CD4-positive, alpha-beta T cell treated with Interleukin-15 for 4 hours (primary cell): ENCODE data around the gene CDON.

Experiments
- DNase-seq: peaks from one replicate; pipeline ENCODE4 v3.0.0-alpha.2; 2020; ENCODE audit warnings: low spot score

The CDON gene

DNA sequence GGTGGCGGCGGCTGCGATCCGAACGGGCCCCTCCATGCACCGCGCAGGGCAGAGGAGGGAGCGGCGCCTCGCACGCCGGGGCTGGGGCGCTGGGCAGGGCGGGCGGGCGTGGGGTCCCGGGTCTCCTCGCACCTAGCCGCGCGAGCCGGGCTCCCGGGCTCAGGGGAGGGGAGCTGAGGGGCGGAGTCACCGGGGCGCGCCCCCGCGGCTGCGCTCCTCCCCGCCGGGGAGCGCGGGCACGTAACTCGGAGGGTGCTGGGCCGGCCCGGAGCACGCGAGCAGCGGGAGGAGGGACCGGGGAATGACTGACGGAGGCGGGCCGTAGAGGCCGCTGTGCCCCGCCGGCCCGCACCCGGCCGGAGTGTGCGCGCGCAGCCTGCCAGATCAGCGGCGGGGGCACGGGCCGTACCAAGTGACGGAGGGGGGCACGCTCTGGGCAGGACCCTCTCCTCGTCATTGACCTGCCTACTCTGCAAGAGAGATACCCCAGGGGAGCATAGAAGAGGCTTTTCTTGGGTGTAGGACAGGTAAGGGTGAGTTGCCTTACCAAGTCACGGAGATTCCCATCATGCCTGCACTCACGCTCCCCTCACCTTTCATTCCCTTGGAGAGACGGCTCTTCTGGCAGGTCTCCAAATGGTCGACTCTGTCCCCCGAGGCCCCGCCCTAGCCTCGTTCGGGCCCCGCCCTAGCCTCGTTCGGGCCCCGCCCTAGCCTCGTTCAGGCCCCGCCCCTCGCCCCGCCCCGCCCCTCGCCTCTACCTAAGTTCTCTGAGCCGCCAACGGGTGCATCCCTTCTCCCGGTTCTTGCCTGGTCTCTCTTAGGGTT is at the start of gene CDON:
Gene CDON, minus strand, starts transcription at position 188 of the 828 bp plus-strand sequence. CDS start 39,390 bp downstream, outside the sequence.
- peak; percentile 88 for DNase-seq

DNA sequence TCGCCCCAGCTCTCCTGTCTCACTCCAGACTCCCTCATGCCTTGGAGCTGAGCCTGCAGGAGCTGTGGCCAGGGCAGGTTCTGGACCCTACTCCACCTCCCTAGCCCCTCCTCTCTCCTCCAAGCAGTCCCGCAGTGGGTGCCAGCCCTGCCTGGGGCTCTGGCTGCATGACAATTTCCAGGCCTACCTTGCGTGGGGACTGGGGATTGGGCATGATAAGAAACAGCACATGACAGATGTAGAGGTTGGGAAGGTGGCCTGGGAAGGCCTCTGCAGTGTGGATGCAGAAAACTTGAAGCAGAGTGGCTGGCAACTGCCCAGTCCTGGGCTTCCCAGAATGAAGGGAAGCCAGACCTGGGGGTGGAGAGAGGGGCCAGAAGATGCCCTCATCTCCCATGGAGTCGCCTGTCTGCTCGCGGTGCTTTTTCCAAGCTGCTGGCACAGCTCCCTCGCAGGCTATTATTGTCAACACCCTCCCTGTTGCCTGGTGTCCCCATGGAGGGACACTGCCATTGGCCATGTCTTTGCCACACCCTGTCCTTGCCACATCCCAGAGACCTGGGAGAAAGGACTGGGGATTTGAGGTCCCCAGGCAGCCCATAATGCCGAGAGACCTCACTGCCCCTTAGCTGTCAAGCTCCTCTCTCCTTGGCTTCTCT is 48.9 kb upstream of the CDON start:
- no peak for DNase-seq

DNA sequence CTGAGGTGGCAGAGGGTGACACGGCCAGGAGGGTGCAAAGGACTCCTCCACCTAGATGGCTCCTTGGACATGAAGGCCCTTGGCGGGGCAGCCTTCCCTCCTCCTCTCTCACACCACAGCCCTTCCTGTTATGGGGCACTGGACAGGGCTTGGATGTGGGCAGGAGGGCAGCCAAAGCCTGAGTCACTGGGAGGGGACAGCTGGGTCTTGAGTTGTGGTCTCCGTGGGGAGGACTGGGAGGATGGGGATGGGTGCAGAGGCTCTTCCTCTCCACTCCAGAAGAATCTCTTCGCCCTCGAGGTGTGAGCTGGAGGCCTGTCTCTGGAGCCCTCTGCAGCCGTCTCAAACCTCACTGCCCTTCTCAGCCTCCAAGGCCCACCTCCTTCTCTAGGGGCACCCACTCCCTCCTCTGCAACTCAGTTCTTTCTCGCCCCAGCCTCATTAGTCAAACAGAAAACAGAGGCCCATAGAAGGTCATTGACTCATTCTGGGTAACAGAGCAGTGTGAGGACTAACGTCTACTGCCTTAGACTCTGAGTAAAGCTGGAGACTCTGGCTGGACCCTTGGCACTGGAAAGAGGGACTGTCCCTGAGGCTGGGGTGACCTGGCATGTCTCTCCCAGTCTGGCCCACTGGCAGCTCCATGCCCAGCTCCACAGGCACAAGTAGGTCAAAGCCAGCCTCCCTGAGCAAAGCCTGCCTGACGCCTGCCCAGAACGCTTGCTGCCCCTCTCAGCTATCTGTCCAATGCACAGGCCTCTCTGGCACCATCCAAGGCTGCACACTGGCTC is 47.5 kb upstream of the CDON start:
- DNase-seq = no peak

DNA sequence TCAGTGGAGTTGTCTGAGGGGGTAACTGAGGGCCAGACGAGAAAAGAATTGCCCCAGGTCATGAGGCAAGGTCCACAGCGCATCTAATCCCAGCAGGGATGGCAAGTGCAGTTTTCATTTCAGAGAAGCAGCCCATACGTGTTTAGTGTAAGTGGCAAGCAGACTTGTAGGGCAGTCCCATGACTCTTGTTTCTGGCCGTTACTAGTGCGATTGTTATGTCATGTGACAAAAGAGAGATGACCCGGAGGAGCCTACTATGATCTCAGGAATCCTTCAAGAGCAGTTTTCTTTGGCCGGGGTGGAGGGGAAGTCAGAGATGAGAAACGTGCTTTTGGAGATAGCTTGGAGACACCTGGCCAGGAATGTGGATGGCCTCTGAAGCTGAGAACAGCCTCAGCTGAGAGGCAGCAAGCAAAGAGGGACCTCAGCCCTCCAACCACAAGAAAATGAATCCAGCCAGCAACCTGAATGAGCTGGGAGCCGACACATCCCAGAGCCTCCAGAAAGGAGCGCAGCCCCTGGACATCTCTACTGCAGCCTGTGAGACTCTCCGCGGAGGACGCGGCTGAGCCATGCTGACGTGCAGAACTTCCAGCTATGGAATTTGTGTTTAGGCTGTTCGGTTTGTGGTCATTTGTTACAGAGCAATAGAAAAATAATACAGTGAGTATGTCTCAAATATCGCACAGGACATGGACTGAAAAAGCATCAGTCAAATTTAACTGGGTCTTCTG is 44.1 kb upstream of the CDON start:
- no peak for DNase-seq

DNA sequence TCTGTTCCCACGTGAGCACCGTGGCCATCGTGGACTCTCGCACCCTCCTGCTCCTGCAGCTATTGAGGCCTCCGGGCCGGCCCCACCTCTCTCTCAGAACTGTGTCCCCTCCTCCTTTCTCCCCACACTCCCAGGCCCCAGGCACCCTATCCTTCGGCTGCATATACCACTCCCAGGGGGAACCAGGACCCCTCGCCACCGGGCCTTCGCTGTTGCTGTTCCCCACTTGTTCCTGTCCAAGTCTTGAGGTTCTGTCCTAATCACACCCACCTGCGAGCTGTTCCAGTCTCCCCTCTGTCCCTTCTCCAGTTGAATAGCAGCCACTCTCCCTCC is 43.0 kb upstream of the CDON start:
- DNase-seq = no peak

- DNase-seq = no peak
These were observed 42.5 kb upstream of the CDON start for GRCh38 chr11:126105022-126105747.

GRCh38 chr11:126104420-126104819 is 41.8 kb upstream of the CDON start:
- DNase-seq = no peak

- DNase-seq = no peak
These were observed 40.5 kb upstream of the CDON start for GRCh38 chr11:126103150-126103549.

DNA sequence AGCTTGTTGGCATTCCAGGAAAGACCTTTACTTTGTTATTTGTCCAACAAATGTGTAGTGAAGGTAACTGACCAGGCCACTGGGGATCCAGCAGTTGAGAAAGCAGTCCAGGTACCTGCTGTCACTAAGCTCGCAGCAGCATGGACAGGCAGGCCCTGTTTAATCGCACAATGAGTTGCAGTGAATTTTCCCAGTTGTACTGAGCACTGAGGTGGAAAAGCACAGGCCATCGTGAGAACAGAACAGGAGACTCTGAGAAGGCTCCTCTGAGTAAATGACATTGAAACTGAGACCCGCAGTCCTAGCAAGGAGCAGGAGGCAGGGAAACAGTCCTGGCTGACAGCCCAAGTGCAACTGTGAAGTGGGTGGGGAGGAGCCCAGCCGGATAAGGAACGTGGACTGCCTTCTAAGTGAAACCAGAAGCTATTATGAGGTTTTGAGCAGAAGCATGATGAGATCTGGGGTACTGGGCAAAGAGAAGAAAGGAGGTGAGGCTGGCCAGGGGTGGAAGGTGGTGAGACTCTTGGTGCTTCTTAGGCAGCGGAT is 39.8 kb upstream of the CDON start:
- DNase-seq = no peak

- DNase-seq = no peak
These were observed 39.2 kb upstream of the CDON start for GRCh38 chr11:126101930-126102283.

- no peak for DNase-seq
These were observed 38.7 kb upstream of the CDON start for GRCh38 chr11:126101251-126101929.

DNA sequence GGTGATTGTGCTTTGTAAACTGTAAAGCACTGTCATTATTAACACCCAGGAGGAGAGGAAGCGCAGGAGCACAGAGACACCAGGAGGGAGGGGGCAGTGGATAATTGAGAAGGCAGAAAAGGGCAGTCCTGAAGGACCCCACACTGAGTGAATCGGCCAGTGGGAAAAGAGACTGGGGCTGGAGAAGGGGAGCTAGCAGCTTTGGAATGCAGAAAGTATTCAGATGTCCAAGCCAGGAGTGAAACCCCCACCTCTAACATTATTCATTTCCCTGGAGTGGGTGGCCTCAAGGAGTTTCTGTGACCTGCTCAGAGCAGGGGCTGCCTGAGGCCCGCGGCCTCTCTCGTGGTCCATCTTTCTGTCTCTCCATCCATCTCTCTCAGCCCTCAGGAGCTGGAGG is 38.0 kb upstream of the CDON start:
- no peak for DNase-seq

DNA sequence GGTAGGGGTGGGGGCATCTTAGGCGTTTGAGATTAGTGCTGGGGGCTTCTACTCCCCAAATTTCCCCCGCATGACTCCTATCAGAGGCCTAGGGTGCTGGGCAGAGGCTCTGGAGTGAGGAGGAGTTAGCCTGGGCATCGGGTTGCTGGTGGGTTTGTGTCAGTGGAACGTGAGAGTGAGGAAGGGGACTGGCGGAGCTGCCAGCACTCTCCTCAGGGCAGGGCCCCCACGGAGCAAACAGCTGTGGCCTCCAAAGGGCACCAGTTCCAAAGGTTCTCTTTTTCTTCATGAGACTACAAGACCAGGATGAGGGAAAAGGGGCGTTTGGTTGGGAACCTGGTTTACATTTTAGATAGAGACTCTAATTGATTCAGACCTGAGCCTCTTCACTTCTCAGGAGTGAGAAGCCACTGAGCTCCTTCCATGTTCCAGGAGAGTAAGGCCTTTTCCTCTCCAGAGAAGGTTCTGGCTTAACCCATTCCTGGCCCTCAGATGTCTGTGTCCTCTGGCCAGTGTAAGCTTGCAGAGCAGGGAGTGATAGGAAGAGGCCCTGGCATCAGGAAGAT is 35.6 kb upstream of the CDON start:
- DNase-seq = no peak

GRCh38 chr11:126095745-126096144 is 33.1 kb upstream of the CDON start:
- DNase-seq = no peak

DNA sequence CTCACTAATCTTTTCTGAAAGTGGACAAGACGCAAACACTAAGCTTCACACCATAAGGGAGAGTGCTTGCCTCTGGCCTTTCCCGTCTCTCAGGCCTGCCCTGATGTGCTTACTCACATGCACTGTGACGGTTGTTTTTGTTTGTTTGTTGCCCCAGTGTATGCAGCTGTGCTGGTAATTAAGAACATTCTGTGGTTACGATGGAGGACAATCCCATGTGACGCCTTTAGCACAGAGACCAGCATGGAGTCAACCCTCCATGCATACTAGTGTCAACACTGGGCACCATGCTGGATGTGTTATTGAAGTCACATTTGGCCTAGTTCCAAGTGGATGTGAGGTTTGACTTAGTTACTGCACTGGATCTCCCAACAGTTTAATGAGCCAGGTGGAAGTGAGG is 27.8 kb upstream of the CDON start:
- no peak for DNase-seq

DNA sequence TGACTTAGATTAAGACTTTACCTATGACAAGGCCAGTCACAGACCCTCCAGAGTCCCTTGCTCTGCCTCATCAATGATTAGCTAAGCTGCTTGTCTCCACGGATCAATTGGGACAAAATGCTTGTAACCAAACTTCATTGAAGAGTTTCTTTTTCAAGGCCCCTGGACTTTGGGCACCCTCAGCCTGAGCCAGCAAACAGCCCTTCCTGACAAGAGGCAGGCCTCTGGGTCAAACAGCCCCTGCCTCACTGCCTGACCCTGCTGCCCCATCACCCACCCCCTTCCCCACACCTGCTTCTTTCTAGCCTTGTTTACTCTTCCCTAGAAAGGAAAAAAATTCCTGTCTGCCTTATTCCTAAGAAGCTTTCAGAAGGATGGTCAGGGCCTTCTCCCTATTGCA is 26.3 kb upstream of the CDON start:
- DNase-seq = no peak

DNA sequence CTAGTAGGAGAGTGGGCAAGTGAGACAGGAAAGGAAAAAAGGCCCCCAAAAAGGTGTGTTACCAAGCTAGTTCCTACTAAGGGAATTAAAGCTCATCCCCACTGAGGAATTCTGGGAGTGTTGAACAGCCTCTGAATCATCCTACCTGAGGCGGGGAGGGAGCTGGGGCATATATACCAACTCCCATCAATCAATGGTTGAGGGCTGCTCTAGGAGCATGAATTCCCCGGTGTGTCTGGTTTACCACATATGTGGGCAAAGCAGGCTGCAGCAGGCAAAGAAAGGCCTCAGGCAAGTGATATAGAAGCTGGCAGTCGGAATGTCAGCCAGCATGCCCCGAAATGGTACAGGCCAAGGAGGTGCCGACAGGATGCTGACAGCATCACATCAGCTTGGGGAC is 23.6 kb upstream of the CDON start:
- DNase-seq = no peak

DNA sequence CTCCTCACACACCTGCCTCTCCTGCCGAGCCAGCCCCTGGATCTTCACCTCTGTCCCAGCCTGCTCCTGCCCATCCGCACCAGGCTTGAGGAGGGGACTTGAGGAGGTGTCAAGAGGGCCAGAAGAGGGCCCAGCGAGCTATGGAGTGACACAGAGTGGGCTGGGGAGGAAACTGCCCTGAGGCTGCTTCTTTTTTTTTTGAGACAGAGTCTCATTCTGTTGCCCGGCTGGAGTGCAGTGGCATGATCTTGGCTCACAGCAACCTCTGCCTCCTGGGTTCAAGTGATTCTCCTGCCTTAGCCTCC is 21.9 kb upstream of the CDON start:
- no peak for DNase-seq

GRCh38 chr11:126083829-126084607 is 21.4 kb upstream of the CDON start:
- peak; percentile 32 for DNase-seq
